CD14-positive monocyte (primary cell): ENCODE data around the gene PPP1R13B. TPM values are rescaled to one million over a fixed set of nuclear protein-coding genes. Genes with fewer than 3 reads are reported as not detected.

Source experiments
- DNase-seq, 3 donors: peaks; one replicate each; pipeline ENCODE4 v3.0.0-alpha.2; 2011 to 2022
- H2AFZ ChIP-seq: 2 replicates; pipeline ENCODE4 v1.6.0; 2012; ENCODE audit warnings: mild to moderate bottlenecking, low read depth, low read length, inconsistent platforms; ENCODE audit not compliant: insufficient read depth, poor library complexity, severe bottlenecking
- H3K27ac ChIP-seq, 2 donors: 1 replicate in 1 of 2; 2 replicates in 1 of 2; pipeline ENCODE4 v1.5.1; 2012 to 2013; ENCODE audit warnings: low read length in 2 of 2, control low read depth in 1 of 2, inconsistent platforms in 1 of 2, low read depth in 1 of 2, mild to moderate bottlenecking in 1 of 2
- H3K27me3 ChIP-seq, 2 donors: one replicate each; pipeline versions ENCODE4 v1.6.0 to v1.6.1; 2011 to 2013; ENCODE audit warnings: low read length in 2 of 2; ENCODE audit not compliant: control insufficient read depth in 2 of 2, insufficient read depth in 2 of 2
- H3K36me3 ChIP-seq, 2 donors: replicated peaks in 1 of 2; 1 replicate in 1 of 2; 2 replicates in 1 of 2; pipeline versions ENCODE4 v1.5.1 to v1.6.1; 2012 to 2013; ENCODE audit warnings: low read length in 2 of 2, control low read depth in 1 of 2, inconsistent platforms in 1 of 2, mild to moderate bottlenecking in 1 of 2; ENCODE audit not compliant: insufficient read depth in 2 of 2, control insufficient read depth in 1 of 2
- H3K4me1 ChIP-seq, 2 donors: 1 replicate in 1 of 2; 2 replicates in 1 of 2; pipeline versions ENCODE4 v1.5.1 to v1.6.1; 2012 to 2013; ENCODE audit warnings: low read length in 2 of 2, control low read depth in 1 of 2, inconsistent platforms in 1 of 2, mild to moderate bottlenecking in 1 of 2, moderate library complexity in 1 of 2; ENCODE audit not compliant: insufficient read depth in 2 of 2, control insufficient read depth in 1 of 2
- H3K4me2 ChIP-seq: replicated peaks from 2 replicates; pipeline ENCODE3; 2012; ENCODE audit warnings: low read length, moderate library complexity, mild to moderate bottlenecking; ENCODE audit not compliant: poor library complexity, severe bottlenecking; ENCODE audit errors: extremely low read depth
- H3K4me3 ChIP-seq, 3 experiments: fragments of 200-600 bp in 1 of 3; sonication (generic) in 1 of 3; replicated peaks in 1 of 3; 1 replicate in 2 of 3; 2 replicates in 1 of 3; pipeline ENCODE4 v1.5.1; 2011 to 2013; ENCODE audit warnings: low read length in 3 of 3, mild to moderate bottlenecking in 3 of 3, control low read depth in 2 of 3, low read depth in 2 of 3, inconsistent platforms in 1 of 3, moderate library complexity in 1 of 3
- H3K79me2 ChIP-seq: 2 replicates; pipeline ENCODE4 v1.6.0; 2012; ENCODE audit warnings: mild to moderate bottlenecking, control low read depth, inconsistent platforms, low read length, moderate library complexity; ENCODE audit not compliant: insufficient read depth
- H3K9ac ChIP-seq: 2 replicates; pipeline ENCODE4 v1.6.0; 2017; ENCODE audit warnings: low read length, mild to moderate bottlenecking; ENCODE audit not compliant: insufficient read depth, poor library complexity, severe bottlenecking
- H3K9me3 ChIP-seq, 2 donors: replicated peaks in 1 of 2; 1 replicate in 1 of 2; 2 replicates in 1 of 2; pipeline versions ENCODE4 v1.5.1 to v1.6.1; 2012 to 2013; ENCODE audit warnings: low read length in 2 of 2, control low read depth in 1 of 2; ENCODE audit not compliant: control insufficient read depth in 1 of 2, insufficient read depth in 1 of 2
- H4K20me1 ChIP-seq: 2 replicates; pipeline ENCODE4 v1.6.0; 2012; ENCODE audit warnings: mild to moderate bottlenecking, low read length, control low read depth, moderate library complexity; ENCODE audit not compliant: insufficient read depth
- H3K27ac Mint-ChIP-seq, 7 donors: one replicate each; pipeline ENCODE4 v1.8.0; 2020; ENCODE audit warnings: mild to moderate bottlenecking in 7 of 7, mixed read lengths in 7 of 7, moderate library complexity in 6 of 7, inconsistent platforms in 2 of 7
- H3K27me3 Mint-ChIP-seq, 3 donors: one replicate each; pipeline ENCODE4 v1.8.0; 2021 to 2022; ENCODE audit warnings: low read depth in 3 of 3, mild to moderate bottlenecking in 3 of 3, mixed read lengths in 3 of 3, moderate library complexity in 3 of 3, inconsistent platforms in 1 of 3
- H3K36me3 Mint-ChIP-seq, 2 donors: one replicate each; pipeline ENCODE4 v1.8.0; 2020; ENCODE audit warnings: mixed read lengths in 2 of 2, inconsistent platforms in 1 of 2, mild to moderate bottlenecking in 1 of 2
- H3K4me1 Mint-ChIP-seq: one replicate; pipeline ENCODE4 v1.8.0; 2020; ENCODE audit warnings: mild to moderate bottlenecking, mixed read lengths
- H3K4me3 Mint-ChIP-seq, 2 donors: one replicate each; pipeline ENCODE4 v1.8.0; 2020; ENCODE audit warnings: mild to moderate bottlenecking in 2 of 2, mixed read lengths in 2 of 2, moderate library complexity in 1 of 2
- H3K9me3 Mint-ChIP-seq, 7 donors: one replicate each; pipeline ENCODE4 v1.8.0; 2020 to 2022; ENCODE audit warnings: mixed read lengths in 7 of 7, mild to moderate bottlenecking in 6 of 7, moderate library complexity in 6 of 7, inconsistent platforms in 2 of 7
- WGBS: methylation state at CpG from one replicate; pipeline ENCODE4 v1.1.5; 2013; ENCODE audit warnings: missing lambda C conversion rate; ENCODE audit not compliant: insufficient coverage; 5-methylcytosine and 5-hydroxymethylcytosine counted together
- intact Hi-C, 2 donors: fragments of 100-400 bp; cut with micrococcal nuclease; formaldehyde crosslinking; loops; one replicate each; pipeline versions ENCODE4 v1.15.0 to v1.15.1; 2023
- polyA plus RNA-seq, 3 donors: library from polyadenylated mRNA; depleted of rRNA in 1 of 3; unstranded in 2 of 3; stranded (reverse) in 1 of 3; fragments of 300-500 nt in 2 of 3; fragments of >200 nt in 1 of 3; fragmentation: Illumina TruSeq in 2 of 3; gene quantifications; 1 replicate in 2 of 3; 2 replicates in 1 of 3; pipeline ENCODE4 v1.2.3, GENCODE V29; 2012 to 2021
- TF ChIP-seq, protein P1 (sequence below): fragments of 200-600 bp; IDR thresholded peaks from one replicate; pipeline ENCODE4 v1.8.0; 2022; ENCODE audit warnings: antibody characterized with exemption, mild to moderate bottlenecking

PPP1R13B gene
- polyA plus RNA-seq, 3 donors = 0.48 to 1.1 (median 0.99) TPM

DNA sequence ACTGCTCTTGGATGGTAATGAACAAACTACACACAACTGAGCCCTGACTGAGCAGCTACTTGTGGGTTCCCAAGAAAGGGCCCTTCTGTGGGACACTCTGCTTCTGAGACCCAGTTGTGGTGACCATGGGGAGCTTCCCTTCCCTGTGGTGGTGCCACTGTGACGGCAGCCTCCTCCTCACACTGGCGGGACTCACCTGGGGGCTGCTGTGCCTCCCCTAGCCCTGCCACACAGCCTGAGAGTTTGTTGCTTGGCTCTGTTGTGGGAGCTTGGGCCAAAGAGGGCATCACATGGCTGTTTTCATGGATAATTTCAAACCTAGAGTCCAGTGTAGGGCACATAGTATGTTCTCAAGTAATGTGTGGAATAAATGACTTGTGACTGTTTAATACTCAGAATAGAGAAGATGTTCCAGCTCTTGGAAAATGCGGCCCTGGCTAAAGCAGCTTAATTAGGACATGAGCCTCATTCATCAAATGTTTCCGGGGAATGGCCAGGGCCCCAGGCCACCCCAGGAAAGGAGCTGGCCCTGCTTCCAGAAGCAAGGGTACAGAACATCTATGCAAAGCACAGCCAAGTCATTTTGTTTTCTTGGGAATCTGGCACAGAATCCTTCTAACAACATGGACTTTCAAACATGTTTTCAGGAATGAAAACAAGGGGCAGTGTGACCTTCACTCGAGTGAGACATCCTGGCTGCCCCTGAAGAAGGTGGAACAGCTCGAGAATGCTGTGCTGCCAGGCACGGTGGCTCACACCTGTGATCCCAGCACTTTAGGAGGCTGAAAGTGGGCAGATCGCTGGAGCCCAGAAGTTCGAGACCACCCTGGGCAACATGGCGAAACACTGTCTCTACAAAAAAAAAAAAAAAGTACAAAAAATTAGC is 110.6 kb downstream of the PPP1R13B start:
- intact Hi-C loops = no loop called here
- peaks cover 7% of the 10 kb centered on the region for H3K4me1 Mint-ChIP-seq
- no peak for DNase-seq
- Histone ChIP-seq H3K9me3 (no peaks in the 10 kb centered on the region), H3K27me3 (no peaks in the 10 kb centered on the region), H3K27ac (no peak overlapping the region), H2AFZ (no peak overlapping the region), H3K36me3 (peaks cover 11 to 21% of the 10 kb centered on the region in 2 donors), H3K4me2 (no peak overlapping the region), H3K79me2 (no peaks in the 10 kb centered on the region), H3K4me3 (no peak overlapping the region), H3K9ac (no peak overlapping the region), H3K4me1 (no peaks in the 10 kb centered on the region), H4K20me1 (no peaks in the 10 kb centered on the region)
- TF ChIP-seq, protein P1, sequence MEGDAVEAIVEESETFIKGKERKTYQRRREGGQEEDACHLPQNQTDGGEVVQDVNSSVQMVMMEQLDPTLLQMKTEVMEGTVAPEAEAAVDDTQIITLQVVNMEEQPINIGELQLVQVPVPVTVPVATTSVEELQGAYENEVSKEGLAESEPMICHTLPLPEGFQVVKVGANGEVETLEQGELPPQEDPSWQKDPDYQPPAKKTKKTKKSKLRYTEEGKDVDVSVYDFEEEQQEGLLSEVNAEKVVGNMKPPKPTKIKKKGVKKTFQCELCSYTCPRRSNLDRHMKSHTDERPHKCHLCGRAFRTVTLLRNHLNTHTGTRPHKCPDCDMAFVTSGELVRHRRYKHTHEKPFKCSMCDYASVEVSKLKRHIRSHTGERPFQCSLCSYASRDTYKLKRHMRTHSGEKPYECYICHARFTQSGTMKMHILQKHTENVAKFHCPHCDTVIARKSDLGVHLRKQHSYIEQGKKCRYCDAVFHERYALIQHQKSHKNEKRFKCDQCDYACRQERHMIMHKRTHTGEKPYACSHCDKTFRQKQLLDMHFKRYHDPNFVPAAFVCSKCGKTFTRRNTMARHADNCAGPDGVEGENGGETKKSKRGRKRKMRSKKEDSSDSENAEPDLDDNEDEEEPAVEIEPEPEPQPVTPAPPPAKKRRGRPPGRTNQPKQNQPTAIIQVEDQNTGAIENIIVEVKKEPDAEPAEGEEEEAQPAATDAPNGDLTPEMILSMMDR = no peak
- no peaks in the 10 kb centered on the region for H3K9me3 Mint-ChIP-seq
- H3K27me3 Mint-ChIP-seq = peaks cover 3 to 4% (median 4%) of the 10 kb centered on the region in 3 donors
- no peak overlapping the region for H3K4me3 Mint-ChIP-seq
- H3K27ac Mint-ChIP-seq = no peak overlapping the region
- 96% methylated on average over 5 of the region's 10 CpGs for WGBS
- peaks cover 18 to 29% of the 10 kb centered on the region in 2 donors for H3K36me3 Mint-ChIP-seq

DNA sequence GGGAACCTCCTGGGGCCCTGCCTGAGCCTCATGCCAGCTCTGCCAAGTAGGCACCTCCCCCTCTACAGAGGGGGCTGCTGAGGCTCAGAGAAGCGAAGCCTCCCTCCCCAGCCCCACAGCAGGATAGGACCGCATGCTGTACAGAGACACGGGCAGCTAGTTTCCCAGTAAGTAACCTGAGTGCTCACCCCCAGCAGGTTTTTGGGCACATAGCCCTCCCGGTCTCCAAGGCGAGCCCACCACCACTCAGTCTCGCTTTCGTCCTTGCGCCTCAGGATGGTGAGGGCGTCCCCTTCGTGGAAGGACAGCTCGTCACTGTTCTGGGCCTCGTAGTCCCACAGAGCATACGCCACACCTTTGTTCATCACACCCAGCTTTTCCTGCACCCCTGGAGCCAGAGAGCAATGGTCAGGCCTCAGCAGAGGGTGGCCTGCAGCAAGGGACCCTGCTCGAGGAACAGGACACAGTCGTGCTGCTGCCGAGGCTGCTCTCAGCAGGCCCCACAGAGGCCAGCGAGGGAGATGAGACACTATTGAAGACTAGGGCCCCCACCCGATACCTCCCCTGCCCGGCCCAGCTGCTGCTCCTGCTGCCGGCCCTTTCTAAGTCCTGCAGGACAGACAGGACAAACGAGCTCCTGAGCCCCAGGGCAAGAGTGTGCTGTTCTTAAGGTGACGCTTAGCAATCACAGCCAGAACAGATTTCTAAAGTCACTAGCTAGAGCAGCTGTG is 111.4 kb downstream of the PPP1R13B start:
- TF ChIP-seq, protein P1 = no peak
- Histone ChIP-seq H3K9ac (no peak overlapping the region), H2AFZ (no peak overlapping the region), H3K9me3 (no peaks in the 10 kb centered on the region), H3K79me2 (no peaks in the 10 kb centered on the region), H3K36me3 (peaks cover 16 to 21% of the 10 kb centered on the region in 2 donors), H3K27me3 (no peaks in the 10 kb centered on the region), H3K4me3 (no peak overlapping the region), H3K4me1 (no peaks in the 10 kb centered on the region), H3K4me2 (no peak overlapping the region), H4K20me1 (no peaks in the 10 kb centered on the region), H3K27ac (no peak overlapping the region)
- 98% methylated on average over 20 of the region's 22 CpGs for WGBS
- H3K36me3 Mint-ChIP-seq = peaks cover 18 to 34% of the 10 kb centered on the region in 2 donors
- DNase-seq = no peak
- no peak overlapping the region for H3K4me3 Mint-ChIP-seq
- H3K4me1 Mint-ChIP-seq = no peaks in the 10 kb centered on the region
- H3K9me3 Mint-ChIP-seq = no peaks in the 10 kb centered on the region
- H3K27me3 Mint-ChIP-seq = peaks cover 3 to 4% (median 4%) of the 10 kb centered on the region in 3 donors
- intact Hi-C loops = no loop called here
- peak overlapping the region in 1 of 7 donors; percentile 33 for H3K27ac Mint-ChIP-seq
